WTC11 (cell line): Measurements from ENCODE around the gene MET. TPM values are rescaled to one million over a fixed set of nuclear protein-coding genes. Genes with fewer than 3 reads are reported as not detected.
"Not testable (repeated sequence)": the region's sequence is repeated elsewhere in the genome, so short reads cannot be mapped to it uniquely, and the experiment has no call there.

Experiments
- ATAC-seq: fragments of 200-7000 bp; cut with Tn5 transposase; 2 replicates; pipeline ENCODE4 v1.10.0; 2021; ENCODE audit warnings: mild to moderate bottlenecking, moderate library complexity
- CTCF ChIA-PET: fragments of 300-600 bp; sonication (Branson Sonifier 250); formaldehyde crosslinking; loops from one replicate; lab custom pipeline; 2021; ENCODE audit warnings: antibody characterized with exemption; lab: Charles Lee
- POLR2A ChIA-PET: fragments of 350-600 bp; sonication (Branson Sonifier 250); formaldehyde crosslinking; loops from one replicate; lab custom pipeline; 2021; ENCODE audit warnings: antibody characterized with exemption; lab: Charles Lee
- DNase-seq: peaks from one replicate; pipeline ENCODE4 v3.0.0; 2021; ENCODE audit warnings: low spot score
- H3K27ac Mint-ChIP-seq: 2 replicates; pipeline ENCODE4 v1.8.0; 2021; ENCODE audit warnings: mixed read lengths
- H3K27me3 Mint-ChIP-seq: 2 replicates; pipeline ENCODE4 v1.8.0; 2021; ENCODE audit warnings: low read depth, mild to moderate bottlenecking, moderate library complexity, mixed read lengths
- H3K36me3 Mint-ChIP-seq: 2 replicates; pipeline ENCODE4 v1.8.0; 2021; ENCODE audit warnings: mixed read lengths
- H3K4me1 Mint-ChIP-seq: 2 replicates; pipeline ENCODE4 v1.8.0; 2022; ENCODE audit warnings: mixed read lengths
- H3K4me3 Mint-ChIP-seq: 2 replicates; pipeline ENCODE4 v1.8.0; 2021; ENCODE audit warnings: mild to moderate bottlenecking, moderate library complexity, mixed read lengths
- H3K9me3 Mint-ChIP-seq: 2 replicates; pipeline ENCODE4 v1.8.0; 2021; ENCODE audit warnings: mixed read lengths
- EMX1 ChIP-seq: fragments of 250-450 bp; sonication (Bioruptor Pico); IDR thresholded peaks from 2 replicates; pipeline ENCODE4 v1.8.0; 2021; ENCODE audit warnings: mild to moderate bottlenecking
- ETV6 ChIP-seq: sonication (generic); formaldehyde crosslinking; IDR thresholded peaks from 2 replicates; pipeline ENCODE4 v1.8.1; 2022; ENCODE audit warnings: mild to moderate bottlenecking, missing genetic modification reagents
- FOXP4 ChIP-seq: sonication (generic); formaldehyde crosslinking; IDR thresholded peaks from 2 replicates; pipeline ENCODE4 v1.8.0; 2022; ENCODE audit warnings: mild to moderate bottlenecking, missing genetic modification reagents
- IRF2 ChIP-seq: sonication (generic); formaldehyde crosslinking; IDR thresholded peaks from 2 replicates; pipeline ENCODE4 v1.8.0; 2022; ENCODE audit warnings: low read depth, missing genetic modification reagents, borderline replicate concordance
- JAZF1 ChIP-seq: fragments of 250-450 bp; sonication (Bioruptor Pico); IDR thresholded peaks from 2 replicates; pipeline ENCODE4 v1.9.0; 2021; ENCODE audit warnings: moderate library complexity, mild to moderate bottlenecking, inconsistent platforms
- TEAD1 ChIP-seq: sonication (generic); formaldehyde crosslinking; IDR thresholded peaks from 2 replicates; pipeline ENCODE4 v1.8.0; 2022; ENCODE audit warnings: mild to moderate bottlenecking, missing genetic modification reagents
- TP53 ChIP-seq: sonication (generic); formaldehyde crosslinking; IDR thresholded peaks from 2 replicates; pipeline ENCODE4 v1.8.1; 2023; ENCODE audit warnings: mild to moderate bottlenecking, missing genetic modification reagents
- USF1 ChIP-seq: sonication (generic); formaldehyde crosslinking; IDR thresholded peaks from 2 replicates; pipeline ENCODE4 v1.8.0; 2022; ENCODE audit warnings: mild to moderate bottlenecking, missing genetic modification reagents
- ZBTB21 ChIP-seq: sonication (generic); formaldehyde crosslinking; IDR thresholded peaks from 2 replicates; pipeline ENCODE4 v1.8.1; 2023; ENCODE audit warnings: mild to moderate bottlenecking, missing genetic modification reagents, borderline replicate concordance
- ZNF121 ChIP-seq: sonication (generic); formaldehyde crosslinking; IDR thresholded peaks from 2 replicates; pipeline ENCODE4 v1.8.0; 2023; ENCODE audit warnings: missing genetic modification reagents
- ZNF232 ChIP-seq: sonication (generic); formaldehyde crosslinking; IDR thresholded peaks from 2 replicates; pipeline ENCODE4 v1.8.0; 2022; ENCODE audit warnings: mild to moderate bottlenecking, missing genetic modification reagents
- ZNF317 ChIP-seq: sonication (generic); formaldehyde crosslinking; IDR thresholded peaks from 2 replicates; pipeline ENCODE4 v1.8.1; 2023; ENCODE audit warnings: low read depth, mild to moderate bottlenecking, moderate library complexity, missing genetic modification reagents, borderline replicate concordance
- ZNF671 ChIP-seq: fragments of 250-450 bp; sonication (Bioruptor Pico); IDR thresholded peaks from 2 replicates; pipeline ENCODE4 v1.8.0; 2021; ENCODE audit warnings: mild to moderate bottlenecking
- total RNA-seq: library from RNA; stranded (reverse); gene quantifications from 3 replicates; pipeline ENCODE4 v1.2.3, GENCODE V29; 2021
- TF ChIP-seq, protein P1 (sequence below): sonication (generic); formaldehyde crosslinking; IDR thresholded peaks from 2 replicates; pipeline ENCODE4 v1.8.1; 2023; ENCODE audit warnings: mild to moderate bottlenecking, missing genetic modification reagents
- TF ChIP-seq, protein P2 (sequence below): fragments of 250-450 bp; sonication (Bioruptor Pico); IDR thresholded peaks from 2 replicates; pipeline ENCODE4 v1.9.0; 2021; ENCODE audit warnings: mild to moderate bottlenecking, borderline replicate concordance
- TF ChIP-seq, protein P3 (sequence below): sonication (generic); formaldehyde crosslinking; IDR thresholded peaks from 2 replicates; pipeline ENCODE4 v1.8.1; 2023; ENCODE audit warnings: mild to moderate bottlenecking, missing genetic modification reagents
- TF ChIP-seq, protein P4 (sequence below): sonication (generic); formaldehyde crosslinking; IDR thresholded peaks from 2 replicates; pipeline ENCODE4 v1.8.0; 2022; ENCODE audit warnings: missing genetic modification reagents
- TF ChIP-seq, protein P5 (sequence below): fragments of 250-450 bp; sonication (Bioruptor Pico); conservative IDR thresholded peaks from 2 replicates; pipeline ENCODE4 v1.9.0; 2021; ENCODE audit warnings: mild to moderate bottlenecking

MET gene
- total RNA-seq, 1 experiment from 2014 or later, result 9.4 TPM

- TF ChIP-seq, protein P1, sequence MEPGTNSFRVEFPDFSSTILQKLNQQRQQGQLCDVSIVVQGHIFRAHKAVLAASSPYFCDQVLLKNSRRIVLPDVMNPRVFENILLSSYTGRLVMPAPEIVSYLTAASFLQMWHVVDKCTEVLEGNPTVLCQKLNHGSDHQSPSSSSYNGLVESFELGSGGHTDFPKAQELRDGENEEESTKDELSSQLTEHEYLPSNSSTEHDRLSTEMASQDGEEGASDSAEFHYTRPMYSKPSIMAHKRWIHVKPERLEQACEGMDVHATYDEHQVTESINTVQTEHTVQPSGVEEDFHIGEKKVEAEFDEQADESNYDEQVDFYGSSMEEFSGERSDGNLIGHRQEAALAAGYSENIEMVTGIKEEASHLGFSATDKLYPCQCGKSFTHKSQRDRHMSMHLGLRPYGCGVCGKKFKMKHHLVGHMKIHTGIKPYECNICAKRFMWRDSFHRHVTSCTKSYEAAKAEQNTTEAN, result no peak
- TF ChIP-seq, protein P2, sequence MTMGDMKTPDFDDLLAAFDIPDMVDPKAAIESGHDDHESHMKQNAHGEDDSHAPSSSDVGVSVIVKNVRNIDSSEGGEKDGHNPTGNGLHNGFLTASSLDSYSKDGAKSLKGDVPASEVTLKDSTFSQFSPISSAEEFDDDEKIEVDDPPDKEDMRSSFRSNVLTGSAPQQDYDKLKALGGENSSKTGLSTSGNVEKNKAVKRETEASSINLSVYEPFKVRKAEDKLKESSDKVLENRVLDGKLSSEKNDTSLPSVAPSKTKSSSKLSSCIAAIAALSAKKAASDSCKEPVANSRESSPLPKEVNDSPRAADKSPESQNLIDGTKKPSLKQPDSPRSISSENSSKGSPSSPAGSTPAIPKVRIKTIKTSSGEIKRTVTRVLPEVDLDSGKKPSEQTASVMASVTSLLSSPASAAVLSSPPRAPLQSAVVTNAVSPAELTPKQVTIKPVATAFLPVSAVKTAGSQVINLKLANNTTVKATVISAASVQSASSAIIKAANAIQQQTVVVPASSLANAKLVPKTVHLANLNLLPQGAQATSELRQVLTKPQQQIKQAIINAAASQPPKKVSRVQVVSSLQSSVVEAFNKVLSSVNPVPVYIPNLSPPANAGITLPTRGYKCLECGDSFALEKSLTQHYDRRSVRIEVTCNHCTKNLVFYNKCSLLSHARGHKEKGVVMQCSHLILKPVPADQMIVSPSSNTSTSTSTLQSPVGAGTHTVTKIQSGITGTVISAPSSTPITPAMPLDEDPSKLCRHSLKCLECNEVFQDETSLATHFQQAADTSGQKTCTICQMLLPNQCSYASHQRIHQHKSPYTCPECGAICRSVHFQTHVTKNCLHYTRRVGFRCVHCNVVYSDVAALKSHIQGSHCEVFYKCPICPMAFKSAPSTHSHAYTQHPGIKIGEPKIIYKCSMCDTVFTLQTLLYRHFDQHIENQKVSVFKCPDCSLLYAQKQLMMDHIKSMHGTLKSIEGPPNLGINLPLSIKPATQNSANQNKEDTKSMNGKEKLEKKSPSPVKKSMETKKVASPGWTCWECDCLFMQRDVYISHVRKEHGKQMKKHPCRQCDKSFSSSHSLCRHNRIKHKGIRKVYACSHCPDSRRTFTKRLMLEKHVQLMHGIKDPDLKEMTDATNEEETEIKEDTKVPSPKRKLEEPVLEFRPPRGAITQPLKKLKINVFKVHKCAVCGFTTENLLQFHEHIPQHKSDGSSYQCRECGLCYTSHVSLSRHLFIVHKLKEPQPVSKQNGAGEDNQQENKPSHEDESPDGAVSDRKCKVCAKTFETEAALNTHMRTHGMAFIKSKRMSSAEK, result no peak
- TF ChIP-seq USF1 (CRISPR knock-in tag) (no peak), ZNF232 (no peak), IRF2 (CRISPR knock-in tag) (no peak), ZBTB21 (CRISPR knock-in tag) (no peak), FOXP4 (no peak), ZNF121 (CRISPR knock-in tag) (no peak), ETV6 (CRISPR knock-in tag) (no peak), ZNF671 (no peak)
Measured at GRCh38 chr7:116757283-116757682, 85.3 kb downstream of the MET start (continued).

DNA sequence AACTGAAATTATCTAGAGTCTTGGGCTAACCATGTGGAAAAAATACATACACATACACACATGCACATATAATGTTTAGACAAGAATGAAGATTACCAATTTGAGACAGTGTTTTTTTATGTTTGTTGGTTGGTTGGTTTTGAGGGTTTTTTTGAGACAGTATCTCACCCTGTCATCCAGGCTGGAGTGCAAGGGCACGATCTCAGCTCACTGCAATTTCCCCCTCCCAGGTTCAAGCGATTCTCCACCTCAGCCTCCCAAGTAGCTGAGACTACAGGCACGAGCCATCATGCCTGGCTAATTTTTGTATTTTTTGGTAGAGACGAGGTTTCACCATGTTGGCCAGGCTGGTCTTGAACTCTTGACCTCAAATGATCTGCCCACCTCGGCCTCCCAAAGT is 87.6 kb downstream of the MET start:
- DNase-seq, H3K27me3 Mint-ChIP-seq, H3K27ac Mint-ChIP-seq, H3K9me3 Mint-ChIP-seq, H3K36me3 Mint-ChIP-seq, H3K4me1 Mint-ChIP-seq, H3K4me3 Mint-ChIP-seq, ATAC-seq, POLR2A ChIA-PET: not testable (repeated sequence)
- CTCF ChIA-PET, result interaction anchor here (0.5 kb wide), 1 partner anchor 335 kb away, joined by 3 read pairs; no protein-coding TSS in a partner anchor

DNA sequence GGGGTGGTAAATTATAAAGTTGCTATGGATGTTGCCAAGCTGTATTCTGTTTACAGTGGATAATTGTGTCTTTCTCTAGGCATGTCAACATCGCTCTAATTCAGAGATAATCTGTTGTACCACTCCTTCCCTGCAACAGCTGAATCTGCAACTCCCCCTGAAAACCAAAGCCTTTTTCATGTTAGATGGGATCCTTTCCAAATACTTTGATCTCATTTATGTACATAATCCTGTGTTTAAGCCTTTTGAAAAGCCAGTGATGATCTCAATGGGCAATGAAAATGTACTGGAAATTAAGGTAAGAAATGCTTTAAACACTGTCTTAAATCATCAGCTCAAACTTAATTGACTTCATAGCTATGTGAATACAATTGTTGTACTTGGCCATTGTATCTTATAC is 91.0 kb downstream of the MET start:
- DNase-seq, result no peak
- no peak overlapping the region for H3K4me3 Mint-ChIP-seq
- no peak overlapping the region for H3K27ac Mint-ChIP-seq
- no peaks in the 10 kb centered on the region for H3K36me3 Mint-ChIP-seq
- no peak for ATAC-seq
- H3K4me1 Mint-ChIP-seq, result no peaks in the 10 kb centered on the region
- H3K9me3 Mint-ChIP-seq, result no peaks in the 10 kb centered on the region
- H3K27me3 Mint-ChIP-seq, result no peaks in the 10 kb centered on the region
- POLR2A ChIA-PET, result no interaction called here
- CTCF ChIA-PET, result no interaction called here
- TF ChIP-seq, protein P3, sequence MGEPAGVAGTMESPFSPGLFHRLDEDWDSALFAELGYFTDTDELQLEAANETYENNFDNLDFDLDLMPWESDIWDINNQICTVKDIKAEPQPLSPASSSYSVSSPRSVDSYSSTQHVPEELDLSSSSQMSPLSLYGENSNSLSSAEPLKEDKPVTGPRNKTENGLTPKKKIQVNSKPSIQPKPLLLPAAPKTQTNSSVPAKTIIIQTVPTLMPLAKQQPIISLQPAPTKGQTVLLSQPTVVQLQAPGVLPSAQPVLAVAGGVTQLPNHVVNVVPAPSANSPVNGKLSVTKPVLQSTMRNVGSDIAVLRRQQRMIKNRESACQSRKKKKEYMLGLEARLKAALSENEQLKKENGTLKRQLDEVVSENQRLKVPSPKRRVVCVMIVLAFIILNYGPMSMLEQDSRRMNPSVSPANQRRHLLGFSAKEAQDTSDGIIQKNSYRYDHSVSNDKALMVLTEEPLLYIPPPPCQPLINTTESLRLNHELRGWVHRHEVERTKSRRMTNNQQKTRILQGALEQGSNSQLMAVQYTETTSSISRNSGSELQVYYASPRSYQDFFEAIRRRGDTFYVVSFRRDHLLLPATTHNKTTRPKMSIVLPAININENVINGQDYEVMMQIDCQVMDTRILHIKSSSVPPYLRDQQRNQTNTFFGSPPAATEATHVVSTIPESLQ, result no peak
- TF ChIP-seq IRF2 (CRISPR knock-in tag) (no peak), JAZF1 (no peak), ZNF317 (CRISPR knock-in tag) (no peak), TP53 (CRISPR knock-in tag) (no peak), ETV6 (CRISPR knock-in tag) (no peak), ZNF232 (no peak), EMX1 (CRISPR knock-in tag) (no peak), TEAD1 (CRISPR knock-in tag) (no peak)
- TF ChIP-seq, protein P4, sequence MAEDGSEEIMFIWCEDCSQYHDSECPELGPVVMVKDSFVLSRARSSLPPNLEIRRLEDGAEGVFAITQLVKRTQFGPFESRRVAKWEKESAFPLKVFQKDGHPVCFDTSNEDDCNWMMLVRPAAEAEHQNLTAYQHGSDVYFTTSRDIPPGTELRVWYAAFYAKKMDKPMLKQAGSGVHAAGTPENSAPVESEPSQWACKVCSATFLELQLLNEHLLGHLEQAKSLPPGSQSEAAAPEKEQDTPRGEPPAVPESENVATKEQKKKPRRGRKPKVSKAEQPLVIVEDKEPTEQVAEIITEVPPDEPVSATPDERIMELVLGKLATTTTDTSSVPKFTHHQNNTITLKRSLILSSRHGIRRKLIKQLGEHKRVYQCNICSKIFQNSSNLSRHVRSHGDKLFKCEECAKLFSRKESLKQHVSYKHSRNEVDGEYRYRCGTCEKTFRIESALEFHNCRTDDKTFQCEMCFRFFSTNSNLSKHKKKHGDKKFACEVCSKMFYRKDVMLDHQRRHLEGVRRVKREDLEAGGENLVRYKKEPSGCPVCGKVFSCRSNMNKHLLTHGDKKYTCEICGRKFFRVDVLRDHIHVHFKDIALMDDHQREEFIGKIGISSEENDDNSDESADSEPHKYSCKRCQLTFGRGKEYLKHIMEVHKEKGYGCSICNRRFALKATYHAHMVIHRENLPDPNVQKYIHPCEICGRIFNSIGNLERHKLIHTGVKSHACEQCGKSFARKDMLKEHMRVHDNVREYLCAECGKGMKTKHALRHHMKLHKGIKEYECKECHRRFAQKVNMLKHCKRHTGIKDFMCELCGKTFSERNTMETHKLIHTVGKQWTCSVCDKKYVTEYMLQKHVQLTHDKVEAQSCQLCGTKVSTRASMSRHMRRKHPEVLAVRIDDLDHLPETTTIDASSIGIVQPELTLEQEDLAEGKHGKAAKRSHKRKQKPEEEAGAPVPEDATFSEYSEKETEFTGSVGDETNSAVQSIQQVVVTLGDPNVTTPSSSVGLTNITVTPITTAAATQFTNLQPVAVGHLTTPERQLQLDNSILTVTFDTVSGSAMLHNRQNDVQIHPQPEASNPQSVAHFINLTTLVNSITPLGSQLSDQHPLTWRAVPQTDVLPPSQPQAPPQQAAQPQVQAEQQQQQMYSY (CRISPR knock-in tag), result no peak
- TF ChIP-seq, protein P5, sequence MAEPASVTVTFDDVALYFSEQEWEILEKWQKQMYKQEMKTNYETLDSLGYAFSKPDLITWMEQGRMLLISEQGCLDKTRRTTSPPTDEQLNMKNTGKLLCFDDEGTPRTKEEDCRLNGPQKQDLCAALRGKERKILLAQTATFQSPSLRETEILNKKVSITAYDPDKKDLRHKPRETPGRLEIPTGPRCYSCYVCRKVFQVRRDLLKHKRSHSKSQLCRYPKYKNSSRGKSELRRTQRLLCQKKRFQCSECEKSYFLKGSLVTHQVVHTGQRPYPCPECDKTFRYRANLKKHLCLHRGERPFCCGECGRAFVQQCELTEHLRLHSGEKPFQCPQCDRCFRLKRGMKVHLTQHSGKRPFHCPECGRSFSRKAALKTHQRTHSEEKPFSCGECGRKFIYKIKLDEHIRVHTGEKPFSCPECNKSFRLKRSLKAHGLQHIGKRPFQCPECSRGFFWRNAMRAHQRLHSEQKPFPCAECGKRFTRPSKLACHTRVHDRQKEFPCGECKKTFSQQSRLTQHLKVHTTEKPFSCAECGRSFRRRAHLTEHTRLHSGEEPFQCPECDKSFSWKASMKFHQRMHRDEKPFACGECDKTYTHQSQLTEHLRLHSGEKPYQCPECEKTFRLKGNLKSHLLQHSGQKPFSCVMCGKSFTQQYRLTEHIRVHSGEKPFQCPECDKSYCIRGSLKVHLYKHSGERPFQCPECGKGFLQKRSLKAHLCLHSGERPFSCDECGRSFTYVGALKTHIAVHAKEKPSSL (CRISPR knock-in tag), result no peak
